Measurements from ENCODE around the gene GGACT.

The GGACT gene

DNA sequence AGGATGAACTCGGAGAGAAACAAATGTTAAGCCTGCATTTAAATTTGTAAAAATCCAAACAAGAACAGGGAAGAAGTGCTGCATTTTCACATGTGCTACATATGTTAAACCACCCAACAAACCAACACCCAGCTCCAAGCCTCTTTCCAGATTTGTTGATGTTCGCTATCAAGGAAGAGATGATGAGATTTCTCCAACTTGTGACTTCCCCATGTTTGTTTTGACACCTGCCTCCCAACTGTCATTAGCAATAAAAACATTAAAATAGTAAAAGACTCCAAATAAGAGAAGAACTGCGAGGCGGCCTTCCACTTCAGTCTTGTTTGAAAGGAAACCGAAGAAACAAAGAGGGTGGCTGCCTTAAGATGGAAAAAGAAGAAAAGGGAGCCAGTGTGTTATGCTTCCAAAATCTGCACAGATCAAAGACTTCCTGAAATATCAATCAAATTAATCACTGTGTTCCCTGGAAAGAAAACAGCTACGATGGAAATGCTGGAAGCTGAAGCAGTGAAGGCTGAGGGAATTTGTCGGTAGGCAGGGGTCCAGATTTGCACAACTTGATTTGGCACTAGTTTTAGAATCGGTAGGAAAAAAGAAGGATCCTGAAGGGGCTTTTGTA, 14.0 kb upstream of the GGACT start:
- H3K4me3 ChIP-seq (ENCODE audit: low read depth, low read length) = no peak overlapping the region
- TF ChIP-seq, protein P1, sequence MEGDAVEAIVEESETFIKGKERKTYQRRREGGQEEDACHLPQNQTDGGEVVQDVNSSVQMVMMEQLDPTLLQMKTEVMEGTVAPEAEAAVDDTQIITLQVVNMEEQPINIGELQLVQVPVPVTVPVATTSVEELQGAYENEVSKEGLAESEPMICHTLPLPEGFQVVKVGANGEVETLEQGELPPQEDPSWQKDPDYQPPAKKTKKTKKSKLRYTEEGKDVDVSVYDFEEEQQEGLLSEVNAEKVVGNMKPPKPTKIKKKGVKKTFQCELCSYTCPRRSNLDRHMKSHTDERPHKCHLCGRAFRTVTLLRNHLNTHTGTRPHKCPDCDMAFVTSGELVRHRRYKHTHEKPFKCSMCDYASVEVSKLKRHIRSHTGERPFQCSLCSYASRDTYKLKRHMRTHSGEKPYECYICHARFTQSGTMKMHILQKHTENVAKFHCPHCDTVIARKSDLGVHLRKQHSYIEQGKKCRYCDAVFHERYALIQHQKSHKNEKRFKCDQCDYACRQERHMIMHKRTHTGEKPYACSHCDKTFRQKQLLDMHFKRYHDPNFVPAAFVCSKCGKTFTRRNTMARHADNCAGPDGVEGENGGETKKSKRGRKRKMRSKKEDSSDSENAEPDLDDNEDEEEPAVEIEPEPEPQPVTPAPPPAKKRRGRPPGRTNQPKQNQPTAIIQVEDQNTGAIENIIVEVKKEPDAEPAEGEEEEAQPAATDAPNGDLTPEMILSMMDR (IDR thresholded peaks at IDR 0.05; ENCODE audit: control insufficient read depth, extremely low read depth, insufficient read depth) = no peak
- no peak for DNase-seq (ENCODE audit: low read depth)

DNA sequence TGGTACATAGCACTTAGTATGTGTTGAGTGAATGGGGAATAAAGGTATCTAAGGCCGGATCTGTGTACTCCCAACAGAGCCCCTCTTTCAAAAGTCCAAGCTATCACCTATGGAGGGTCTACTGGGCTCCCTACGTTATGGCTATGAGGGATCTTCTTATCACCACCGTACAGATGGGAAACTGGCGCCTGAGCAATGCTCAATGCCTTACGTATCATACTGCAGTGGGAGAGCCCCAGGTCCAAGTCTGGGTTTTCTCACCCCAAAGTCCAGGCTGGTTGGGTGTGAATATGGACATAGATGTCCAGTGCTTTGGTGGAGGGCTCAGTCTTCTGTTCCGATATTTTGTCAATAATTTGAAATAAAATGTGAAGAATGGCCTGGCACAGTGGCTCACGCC, 13.1 kb upstream of the GGACT start:
- TF ChIP-seq, protein P1 (IDR thresholded peaks at IDR 0.05; ENCODE audit: control insufficient read depth, extremely low read depth, insufficient read depth) = no peak
- H3K4me3 ChIP-seq (ENCODE audit: low read depth, low read length) = no peak overlapping the region
- no peak for DNase-seq (ENCODE audit: low read depth)

DNA sequence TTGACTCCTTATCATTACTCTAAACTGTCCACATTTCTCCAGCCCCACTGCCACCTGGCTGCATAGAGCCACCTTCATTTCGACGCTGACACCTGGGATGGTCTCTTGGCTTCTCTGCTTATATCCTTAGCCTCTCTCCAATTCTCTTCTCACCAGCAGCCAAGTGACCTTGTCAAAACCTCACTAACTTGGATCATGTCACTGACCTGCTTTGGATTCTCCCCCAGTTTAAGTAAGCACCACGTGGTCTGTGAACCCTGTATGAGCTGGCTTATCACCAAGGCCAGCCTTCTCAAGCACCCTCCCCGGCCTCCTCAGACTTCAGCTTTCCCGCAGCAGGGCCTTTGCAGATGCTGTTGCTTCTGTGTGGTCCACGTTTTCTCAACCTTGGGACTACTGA, 12.3 kb upstream of the GGACT start:
- TF ChIP-seq, protein P1 (IDR thresholded peaks at IDR 0.05; ENCODE audit: control insufficient read depth, extremely low read depth, insufficient read depth) = no peak
- DNase-seq (ENCODE audit: low read depth) = no peak
- no peak overlapping the region for H3K4me3 ChIP-seq (ENCODE audit: low read depth, low read length)

DNA sequence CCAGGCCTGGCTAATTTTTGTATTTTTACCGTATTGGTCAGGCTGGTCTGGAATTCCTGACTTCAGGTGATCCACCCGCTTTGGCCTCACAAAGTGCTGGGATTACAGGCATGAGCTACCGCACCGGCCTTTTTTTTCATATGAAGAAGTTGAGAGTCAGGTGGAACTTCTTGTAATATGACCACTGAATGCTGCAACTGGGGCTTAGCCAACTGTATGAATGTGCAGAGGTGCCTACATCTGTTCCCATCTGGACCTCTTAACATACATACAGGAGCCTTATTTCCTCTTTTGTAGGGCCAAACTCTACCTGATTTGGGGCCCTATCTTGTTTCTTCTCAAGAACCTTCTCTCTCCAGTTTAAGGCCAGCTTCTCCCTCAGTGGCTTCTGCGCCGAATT, 11.9 kb upstream of the GGACT start:
- H3K4me3 ChIP-seq (ENCODE audit: low read depth, low read length) = no peak overlapping the region
- no peak for DNase-seq (ENCODE audit: low read depth)
- TF ChIP-seq, protein P1 (IDR thresholded peaks at IDR 0.05; ENCODE audit: control insufficient read depth, extremely low read depth, insufficient read depth) = no peak

DNA sequence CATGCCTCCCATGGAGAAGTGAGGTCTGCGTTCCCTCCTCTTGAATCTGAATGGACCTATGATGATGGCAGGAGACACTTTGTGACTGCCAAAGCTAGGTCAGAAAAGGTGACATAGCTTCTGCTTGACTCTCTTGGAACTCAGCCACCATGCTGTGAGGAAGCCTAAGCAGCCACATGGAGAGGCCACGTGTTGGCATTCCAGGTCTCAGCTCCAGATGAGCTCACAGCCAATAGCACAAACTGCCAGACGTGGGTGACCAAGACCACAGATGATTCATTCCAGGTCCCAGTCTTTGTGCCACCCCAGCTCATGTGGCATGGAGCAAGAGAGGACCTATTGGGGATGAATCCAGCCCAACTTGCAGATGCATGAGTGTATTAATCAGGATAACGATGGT, 8.7 kb upstream of the GGACT start:
- DNase-seq (ENCODE audit: low read depth) = no peak
- TF ChIP-seq, protein P1 (IDR thresholded peaks at IDR 0.05; ENCODE audit: control insufficient read depth, extremely low read depth, insufficient read depth) = no peak
- H3K4me3 ChIP-seq (ENCODE audit: low read depth, low read length) = no peak overlapping the region

DNA sequence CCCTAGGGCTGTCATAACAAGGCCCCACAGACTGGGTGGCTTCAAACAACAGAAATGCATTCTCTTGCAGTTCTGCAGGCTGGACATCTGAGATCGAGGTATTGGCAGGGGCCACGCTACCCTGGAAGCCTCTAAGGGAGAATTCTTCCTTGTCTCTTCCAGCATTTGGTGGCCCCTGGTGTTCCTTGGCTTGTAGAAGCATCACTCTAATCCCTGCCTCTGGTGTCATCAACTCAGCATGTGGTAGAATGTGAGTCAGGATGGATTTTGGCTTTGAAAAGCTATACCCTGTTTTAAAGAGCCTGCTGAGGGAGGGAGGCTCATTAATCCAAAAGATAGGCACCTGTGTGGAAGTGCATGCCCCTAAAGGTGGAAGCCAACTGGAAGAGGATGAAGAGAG, 7.9 kb upstream of the GGACT start:
- H3K4me3 ChIP-seq (ENCODE audit: low read depth, low read length) = no peak overlapping the region
- TF ChIP-seq, protein P1 (IDR thresholded peaks at IDR 0.05; ENCODE audit: control insufficient read depth, extremely low read depth, insufficient read depth) = no peak
- DNase-seq (ENCODE audit: low read depth) = no peak

DNA sequence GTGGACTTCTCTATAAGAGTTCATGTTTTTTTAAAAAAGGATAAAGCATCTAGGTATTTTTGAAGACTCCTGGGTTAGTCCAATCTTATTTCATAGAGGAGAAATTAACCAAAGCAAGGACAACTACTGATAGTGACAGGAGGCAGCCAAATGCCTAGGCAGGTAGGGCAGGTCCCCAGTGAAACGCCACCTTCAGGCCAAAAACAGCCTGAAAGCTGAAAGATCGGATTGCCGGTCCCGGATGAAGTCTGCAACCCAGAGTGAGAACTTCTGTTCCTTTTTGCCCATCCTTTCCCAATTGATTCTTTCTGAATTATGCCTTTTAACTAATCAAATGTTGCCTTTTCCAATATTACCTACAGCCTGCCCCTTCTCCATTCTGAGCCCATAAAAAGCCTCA, 6.1 kb upstream of the GGACT start:
- no peak for DNase-seq (ENCODE audit: low read depth)
- TF ChIP-seq, protein P1 (IDR thresholded peaks at IDR 0.05; ENCODE audit: control insufficient read depth, extremely low read depth, insufficient read depth) = peak; percentile 36
- no peak overlapping the region for H3K4me3 ChIP-seq (ENCODE audit: low read depth, low read length)

Data from LNCaP clone FGC (cell line).